ENCODE measurements around the gene FDXR.

FDXR gene

GRCh38 chr17:74836691-74837467, 35.9 kb downstream of the FDXR start:
- no peak for DNase-seq (ENCODE audit: low read depth in 2 of 2)

- no peak for DNase-seq (ENCODE audit: low read depth in 2 of 2)
These were observed 36.6 kb downstream of the FDXR start for GRCh38 chr17:74836191-74836590.

- DNase-seq (ENCODE audit: low read depth in 2 of 2), result no peak
These were observed 39.1 kb downstream of the FDXR start for GRCh38 chr17:74833501-74834377.

- no peak for DNase-seq (ENCODE audit: low read depth in 2 of 2)
These were observed 40.4 kb downstream of the FDXR start for GRCh38 chr17:74832421-74832820.

GRCh38 chr17:74831444-74832146, 41.2 kb downstream of the FDXR start:
- DNase-seq (ENCODE audit: low read depth in 2 of 2), result no peak

GRCh38 chr17:74830861-74831260, 41.9 kb downstream of the FDXR start:
- no peak for DNase-seq (ENCODE audit: low read depth in 2 of 2)

GRCh38 chr17:74827800-74828199, 45.0 kb downstream of the FDXR start:
- no peak for DNase-seq (ENCODE audit: low read depth in 2 of 2)

GRCh38 chr17:74825952-74826719, 46.7 kb downstream of the FDXR start:
- DNase-seq (ENCODE audit: low read depth in 2 of 2), result no peak

GRCh38 chr17:74824961-74825627, 47.7 kb downstream of the FDXR start:
- no peak for DNase-seq (ENCODE audit: low read depth in 2 of 2)

GRCh38 chr17:74822939-74823367, 49.8 kb downstream of the FDXR start:
- no peak for DNase-seq (ENCODE audit: low read depth in 2 of 2)

- DNase-seq (ENCODE audit: low read depth in 2 of 2), result no peak
These were observed 50.4 kb downstream of the FDXR start for GRCh38 chr17:74822335-74822938.

GRCh38 chr17:74821655-74822334, 51.0 kb downstream of the FDXR start:
- DNase-seq (ENCODE audit: low read depth in 2 of 2), result no peak

GRCh38 chr17:74819801-74820436, 52.9 kb downstream of the FDXR start:
- DNase-seq (ENCODE audit: low read depth in 2 of 2), result no peak

GRCh38 chr17:74818291-74818938, 54.4 kb downstream of the FDXR start:
- DNase-seq (ENCODE audit: low read depth in 2 of 2), result no peak

- no peak for DNase-seq (ENCODE audit: low read depth in 2 of 2)
These were observed 55.7 kb downstream of the FDXR start for GRCh38 chr17:74816905-74817620.

- DNase-seq (ENCODE audit: low read depth in 2 of 2), result no peak
These were observed 57.0 kb downstream of the FDXR start for GRCh38 chr17:74815550-74816370.

GRCh38 chr17:74815067-74815466, 57.7 kb downstream of the FDXR start:
- no peak for DNase-seq (ENCODE audit: low read depth in 2 of 2)
